ENCODE results near the gene NT5C.

Gene NT5C

DNA sequence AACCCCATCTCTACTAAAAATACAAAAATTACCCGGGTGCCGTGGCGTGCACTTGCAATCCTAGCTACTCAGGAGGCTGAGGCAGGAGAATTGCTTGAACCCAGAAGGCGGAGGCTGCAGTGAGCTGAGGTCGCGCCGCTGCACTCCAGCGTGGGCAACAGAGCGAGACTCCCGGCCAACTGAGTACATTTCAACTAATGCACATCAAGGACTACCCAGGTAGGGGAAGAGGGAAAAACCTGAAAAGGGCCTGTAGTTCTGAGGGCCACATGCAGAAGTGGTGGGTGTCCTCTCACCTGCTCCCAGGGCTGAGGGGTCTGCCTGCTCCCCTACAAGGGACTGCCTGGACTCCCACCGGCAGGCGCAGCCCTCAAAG is 44.4 kb downstream of the NT5C start:
- Mint-ChIP-seq H3K4me1 (peaks cover 59% of the 10 kb centered on the region), H3K9me3 (no peaks in the 10 kb centered on the region), H3K4me3 (peak overlapping the region; percentile 73 to 84 (median 78)), H3K36me3 (ENCODE audit: low read depth) (no peaks in the 10 kb centered on the region), H3K27me3 (ENCODE audit: low read depth) (no peaks in the 10 kb centered on the region), H3K27ac (peak overlapping the region; percentile 67 to 86 (median 86))
- no peak for TF ChIP-seq CTCF (IDR thresholded peaks at IDR 0.05; ENCODE audit: unreplicated experiment in 3 of 3)

DNA sequence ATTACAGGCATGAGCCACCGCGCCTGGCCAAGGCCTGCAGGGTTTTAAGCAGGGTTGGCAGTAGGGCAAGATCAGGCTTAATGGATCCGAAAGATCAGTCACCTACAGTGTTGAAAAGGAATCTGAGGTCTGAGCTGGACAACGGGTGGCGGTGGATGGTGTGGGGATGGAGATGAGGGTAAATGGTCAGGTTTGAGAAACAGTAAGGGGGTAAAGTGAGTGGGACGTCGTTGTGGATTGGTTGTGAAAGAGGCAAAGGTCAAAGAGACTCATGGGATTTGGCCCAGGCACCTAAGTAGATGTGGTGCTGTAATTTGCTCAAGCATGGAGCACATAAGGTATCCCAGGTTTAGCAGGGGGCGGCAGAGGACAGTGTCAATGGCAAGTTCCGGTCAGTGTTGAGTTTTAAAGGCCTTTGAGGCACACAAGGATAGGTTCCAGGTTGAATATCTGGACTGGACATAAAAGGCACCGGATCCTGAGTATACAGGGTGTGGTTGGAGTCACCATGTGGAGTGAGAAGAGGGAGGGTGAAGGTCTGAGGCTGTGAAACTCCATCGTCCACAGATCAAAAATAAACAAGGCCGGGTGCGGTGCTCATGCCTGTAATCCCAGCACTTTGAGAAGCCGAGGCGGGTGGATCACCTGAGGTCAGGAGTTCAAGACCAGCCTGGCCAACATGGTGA is 44.9 kb downstream of the NT5C start:
- peak overlapping the region; percentile 67 to 86 (median 86) for H3K27ac Mint-ChIP-seq
- TF ChIP-seq CTCF (IDR thresholded peaks at IDR 0.05; ENCODE audit: unreplicated experiment in 3 of 3), result no peak

DNA sequence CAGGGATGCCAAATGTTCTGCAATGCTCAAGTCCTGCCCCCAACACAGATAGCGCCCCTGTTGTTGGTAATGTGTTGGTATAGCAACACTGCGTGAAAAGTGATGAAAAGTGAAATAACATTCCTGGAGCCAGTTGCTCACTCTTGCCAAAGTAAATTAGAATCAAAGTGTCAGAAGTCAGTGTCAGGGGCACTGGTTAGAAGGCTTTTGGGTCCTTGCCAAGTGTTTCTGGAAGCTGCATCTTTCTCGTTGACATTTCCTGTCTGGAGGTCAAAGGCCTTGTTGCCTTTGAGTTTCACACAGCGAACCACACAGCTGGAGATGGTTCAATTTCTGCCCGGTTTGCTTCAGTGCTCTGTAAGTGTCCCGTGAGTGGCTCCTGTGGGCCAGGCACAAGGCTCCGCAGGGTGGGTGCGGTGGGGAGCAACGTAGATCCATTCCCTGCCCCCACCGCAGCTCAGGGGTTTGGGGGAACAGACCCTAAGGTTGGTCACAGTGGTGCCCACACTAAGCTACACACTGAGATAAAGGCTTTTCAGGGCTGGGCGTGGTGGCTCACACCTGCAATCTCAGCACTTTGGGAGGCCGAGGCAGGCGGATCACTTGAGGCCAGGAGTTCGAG is 47.4 kb downstream of the NT5C start:
- peak overlapping the region in 2 of 3 experiments; percentile 16 to 37 for H3K4me3 Mint-ChIP-seq

More for the DNA sequence above, 44.9 kb downstream of the NT5C start:
- Mint-ChIP-seq H3K4me1 (peaks cover 57% of the 10 kb centered on the region), H3K36me3 (ENCODE audit: low read depth) (no peaks in the 10 kb centered on the region), H3K4me3 (peak overlapping the region; percentile 73 to 84 (median 78)), H3K27me3 (ENCODE audit: low read depth) (no peaks in the 10 kb centered on the region), H3K9me3 (no peaks in the 10 kb centered on the region)

GRCh38 chr17:75082683-75083082 is 48.9 kb downstream of the NT5C start:
- Mint-ChIP-seq H3K4me3 (peak overlapping the region in 1 of 3 experiments; percentile 23), H3K27me3 (ENCODE audit: low read depth) (peaks cover 4% of the 10 kb centered on the region), H3K4me1 (peaks cover 49% of the 10 kb centered on the region), H3K27ac (peak overlapping the region in 2 of 3 experiments; percentile 4 to 26), H3K9me3 (no peaks in the 10 kb centered on the region), H3K36me3 (ENCODE audit: low read depth) (no peaks in the 10 kb centered on the region)
- TF ChIP-seq CTCF (IDR thresholded peaks at IDR 0.05; ENCODE audit: unreplicated experiment in 3 of 3), result no peak

More for the DNA sequence above, 47.4 kb downstream of the NT5C start:
- Mint-ChIP-seq H3K27ac (peak overlapping the region; percentile 50 to 79 (median 77)), H3K9me3 (no peaks in the 10 kb centered on the region), H3K4me1 (peaks cover 46% of the 10 kb centered on the region), H3K36me3 (ENCODE audit: low read depth) (no peaks in the 10 kb centered on the region), H3K27me3 (ENCODE audit: low read depth) (peaks cover 1% of the 10 kb centered on the region)
- TF ChIP-seq CTCF (IDR thresholded peaks at IDR 0.05; ENCODE audit: unreplicated experiment in 3 of 3), result no peak

- H3K36me3 Mint-ChIP-seq (ENCODE audit: low read depth), result no peaks in the 10 kb centered on the region
- H3K4me1 Mint-ChIP-seq, result peaks cover 49% of the 10 kb centered on the region
- H3K9me3 Mint-ChIP-seq, result no peaks in the 10 kb centered on the region
- TF ChIP-seq CTCF (IDR thresholded peaks at IDR 0.05; ENCODE audit: unreplicated experiment in 3 of 3), result no peak
- H3K27me3 Mint-ChIP-seq (ENCODE audit: low read depth), result peaks cover 4% of the 10 kb centered on the region
- no peak overlapping the region for H3K4me3 Mint-ChIP-seq
- H3K27ac Mint-ChIP-seq, result peak overlapping the region in 2 of 3 experiments; percentile 23 to 55
Measured at GRCh38 chr17:75081611-75082540, 49.7 kb downstream of the NT5C start.

Measured in nephron (organoid).